Measurements from ENCODE around the gene NECAB3.

GRCh38 chr20:33626190-33626589 lies 48.0 kb downstream of the NECAB3 start:
- TF ChIP-seq CTCF (conservative IDR thresholded peaks at IDR 0.05; ENCODE audit: low read depth, low read length) (no peak), EZH2 (IDR thresholded peaks at IDR 0.05; ENCODE audit: low read length, unreplicated experiment) (no peak)
